GM12892 (cell line): Measurements from ENCODE around the gene ACTA2.

ENCODE experiments used
- POLR2A ChIP-seq: IDR thresholded peaks from 2 replicates; pipeline ENCODE4 v1.6.1; 2011; ENCODE audit warnings: low read depth, low read length, control low read depth
- TAF1 ChIP-seq: IDR thresholded peaks from 2 replicates; pipeline ENCODE4 v1.6.1; 2011; ENCODE audit warnings: low read depth, mild to moderate bottlenecking, control low read depth, low read length, borderline replicate concordance

GRCh38 chr10:88966797-88967196 is 14.2 kb upstream of the ACTA2 start:
- TF ChIP-seq POLR2A (no peak), TAF1 (no peak)
